Sigmoid colon (tissue), 7 donors: ENCODE data around the gene POLR1A. TPM values are rescaled to one million over a fixed set of nuclear protein-coding genes. Genes with fewer than 3 reads are reported as not detected.

Source experiments
- DNase-seq: peaks from one replicate; pipeline ENCODE4 v3.0.0-alpha.2; 2019
- H3K27ac ChIP-seq, 4 donors: fragments of 200-600 bp; sonication (generic); one replicate each; pipeline ENCODE4 v1.5.1; 2016 to 2019; ENCODE audit warnings: mild to moderate bottlenecking in 1 of 4
- H3K27me3 ChIP-seq, 3 donors: fragments of 200-600 bp; sonication (generic); one replicate each; pipeline ENCODE4 v1.5.1; 2019; ENCODE audit warnings: mild to moderate bottlenecking in 1 of 3
- H3K36me3 ChIP-seq, 4 donors: fragments of 200-600 bp; sonication (generic); one replicate each; pipeline ENCODE4 v1.5.1; 2016 to 2019
- H3K4me1 ChIP-seq, 4 donors: fragments of 200-600 bp; sonication (generic); one replicate each; pipeline ENCODE4 v1.5.1; 2017 to 2019
- H3K4me3 ChIP-seq, 4 donors: fragments of 200-600 bp; sonication (generic); one replicate each; pipeline ENCODE4 v1.5.1; 2017 to 2019; ENCODE audit warnings: mild to moderate bottlenecking in 2 of 4, moderate library complexity in 1 of 4
- H3K9me3 ChIP-seq, 4 donors: fragments of 200-600 bp in 3 of 4; sonication (generic) in 3 of 4; one replicate each; pipeline versions ENCODE4 v1.5.1 to v1.6.1; 2013 to 2019
- EP300 ChIP-seq, 4 donors: sonication (generic); formaldehyde crosslinking; IDR thresholded peaks; one replicate each; pipeline ENCODE4 v1.6.1; 2017; ENCODE audit warnings: antibody characterized with exemption in 4 of 4
- POLR2A ChIP-seq, 2 donors: fragments of 450-650 bp; IDR thresholded peaks; one replicate each; pipeline ENCODE4 v1.6.1; 2016; ENCODE audit warnings: antibody characterized with exemption in 2 of 2, mild to moderate bottlenecking in 2 of 2, moderate library complexity in 2 of 2
- POLR2AphosphoS5 ChIP-seq, 4 donors: sonication (generic); formaldehyde crosslinking; IDR thresholded peaks; one replicate each; pipeline ENCODE4 v1.6.1; 2017; ENCODE audit warnings: antibody characterized with exemption in 4 of 4
- WGBS, 2 donors: extraction: QIAGEN DNeasy Blood & Tissue Kit; methylation state at CpG; one replicate each; pipeline ENCODE4 v1.1.7; 2013; 5-methylcytosine and 5-hydroxymethylcytosine counted together
- intact Hi-C: fragments of 100-400 bp; cut with DNase I; formaldehyde crosslinking; loops from one replicate; pipeline ENCODE4 v1.15.1; 2023
- polyA plus RNA-seq, 3 donors: library from polyadenylated mRNA; stranded (reverse); fragments of 200-250 nt; gene quantifications; one replicate each; pipeline ENCODE4 v1.2.3, GENCODE V29; 2013
- total RNA-seq, 4 donors: library from RNA; depleted of rRNA; stranded (reverse); fragments of >200 nt; gene quantifications; one replicate each; pipeline ENCODE4 v1.1.0, GENCODE V29; 2016
- TF ChIP-seq, protein P1 (sequence below), 4 experiments: fragments of 450-650 bp in 3 of 4; fragments of 200-600 bp in 1 of 4; IDR thresholded peaks; one replicate each; pipeline ENCODE4 v1.5.1; 2016 to 2019; ENCODE audit warnings: antibody characterized with exemption in 4 of 4, mild to moderate bottlenecking in 3 of 4, moderate library complexity in 2 of 4
- donor health status: healthy with polysubstance abuse.
- donor health status: Bipolar disorder and iron deficiency.
- donor health status: healthy.

POLR1A gene
- total and polyA plus RNA-seq, 7 donors, result 1.2 to 17.9 (median 10.1) TPM

GRCh38 chr2:86003967-86004366, 101.7 kb downstream of the POLR1A start:
- Histone ChIP-seq H3K4me1 (peaks cover 0 to 19% (median 8%) of the 10 kb centered on the region in 4 donors), H3K27ac (no peak overlapping the region), H3K9me3 (peaks cover 0 to 6% (median 0%) of the 10 kb centered on the region in 4 donors), H3K4me3 (no peak overlapping the region), H3K27me3 (no peaks in the 10 kb centered on the region), H3K36me3 (no peaks in the 10 kb centered on the region)
- 91 to 93% methylated on average over 3 of the region's 3 CpGs for WGBS, 2 donors
- intact Hi-C loops, result no loop called here
- TF ChIP-seq, protein P1, sequence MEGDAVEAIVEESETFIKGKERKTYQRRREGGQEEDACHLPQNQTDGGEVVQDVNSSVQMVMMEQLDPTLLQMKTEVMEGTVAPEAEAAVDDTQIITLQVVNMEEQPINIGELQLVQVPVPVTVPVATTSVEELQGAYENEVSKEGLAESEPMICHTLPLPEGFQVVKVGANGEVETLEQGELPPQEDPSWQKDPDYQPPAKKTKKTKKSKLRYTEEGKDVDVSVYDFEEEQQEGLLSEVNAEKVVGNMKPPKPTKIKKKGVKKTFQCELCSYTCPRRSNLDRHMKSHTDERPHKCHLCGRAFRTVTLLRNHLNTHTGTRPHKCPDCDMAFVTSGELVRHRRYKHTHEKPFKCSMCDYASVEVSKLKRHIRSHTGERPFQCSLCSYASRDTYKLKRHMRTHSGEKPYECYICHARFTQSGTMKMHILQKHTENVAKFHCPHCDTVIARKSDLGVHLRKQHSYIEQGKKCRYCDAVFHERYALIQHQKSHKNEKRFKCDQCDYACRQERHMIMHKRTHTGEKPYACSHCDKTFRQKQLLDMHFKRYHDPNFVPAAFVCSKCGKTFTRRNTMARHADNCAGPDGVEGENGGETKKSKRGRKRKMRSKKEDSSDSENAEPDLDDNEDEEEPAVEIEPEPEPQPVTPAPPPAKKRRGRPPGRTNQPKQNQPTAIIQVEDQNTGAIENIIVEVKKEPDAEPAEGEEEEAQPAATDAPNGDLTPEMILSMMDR (IDR thresholded peaks at IDR 0.05), result no peak
- TF ChIP-seq POLR2A (IDR thresholded peaks at IDR 0.05) (no peak), EP300 (IDR thresholded peaks at IDR 0.05) (no peak), POLR2AphosphoS5 (IDR thresholded peaks at IDR 0.05) (no peak)
- no peak for DNase-seq

DNA sequence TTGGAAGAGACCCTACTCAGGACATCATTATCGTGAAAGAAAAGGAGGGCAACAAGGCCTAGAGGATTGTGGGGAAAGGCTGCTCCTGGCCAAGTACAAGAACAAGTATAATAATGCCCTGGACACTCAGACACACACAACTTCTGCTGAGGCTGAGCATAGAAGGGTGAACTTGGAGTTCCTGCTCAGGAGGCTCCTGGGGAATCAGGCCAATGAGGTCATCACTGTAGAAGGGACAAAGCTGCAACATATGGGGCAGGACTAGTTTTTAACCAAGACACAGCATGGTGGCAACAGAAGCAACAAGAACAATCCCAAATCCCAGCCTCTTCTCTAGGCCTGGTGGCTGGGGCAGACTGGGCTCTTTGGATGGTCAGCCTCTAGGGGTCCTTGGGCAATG, 102.6 kb downstream of the POLR1A start:
- Histone ChIP-seq H3K9me3 (peaks cover 0 to 6% (median 0%) of the 10 kb centered on the region in 4 donors), H3K36me3 (no peaks in the 10 kb centered on the region), H3K4me1 (peaks cover 0 to 28% (median 17%) of the 10 kb centered on the region in 4 donors), H3K27me3 (no peaks in the 10 kb centered on the region), H3K27ac (no peak overlapping the region), H3K4me3 (no peak overlapping the region)
- WGBS, 2 donors, result 83 to 89% methylated on average over 1 of the region's 1 CpG
- no peak for DNase-seq
- intact Hi-C loops, result no loop called here
- no peak for TF ChIP-seq POLR2AphosphoS5 (IDR thresholded peaks at IDR 0.05)
- TF ChIP-seq EP300 (IDR thresholded peaks at IDR 0.05), result no peak
- no peak for TF ChIP-seq POLR2A (IDR thresholded peaks at IDR 0.05)

DNA sequence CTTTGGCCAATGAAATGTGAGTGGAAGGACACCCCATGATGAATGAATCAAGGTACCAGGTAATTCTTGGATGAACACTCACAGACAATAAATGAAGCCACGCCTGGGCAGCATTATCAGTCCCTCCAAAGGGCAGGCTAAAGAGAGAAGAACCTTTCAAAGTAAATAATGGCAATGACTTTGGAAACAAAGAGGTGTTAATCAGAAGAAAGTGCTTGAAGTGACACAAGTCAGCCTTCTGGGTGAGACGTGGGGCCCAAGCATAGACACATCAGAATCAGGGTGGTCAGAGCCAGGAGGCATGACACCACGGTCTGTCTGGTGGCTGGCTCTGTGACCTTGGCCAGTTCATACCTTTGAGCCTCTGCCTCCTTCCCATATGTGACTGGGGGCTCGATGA, 103.3 kb downstream of the POLR1A start:
- 75 to 88% methylated on average over 4 of the region's 4 CpGs for WGBS, 2 donors
- peaks cover 0 to 6% (median 0%) of the 10 kb centered on the region in 4 donors for H3K9me3 ChIP-seq
- H3K4me1 ChIP-seq, result peaks cover 0 to 35% (median 24%) of the 10 kb centered on the region in 4 donors
- no peaks in the 10 kb centered on the region for H3K27me3 ChIP-seq
- no peak overlapping the region for H3K27ac ChIP-seq
- no peak for DNase-seq
- TF ChIP-seq POLR2AphosphoS5 (IDR thresholded peaks at IDR 0.05) (no peak), POLR2A (IDR thresholded peaks at IDR 0.05) (no peak), EP300 (IDR thresholded peaks at IDR 0.05) (no peak)
- TF ChIP-seq, protein P1 (IDR thresholded peaks at IDR 0.05), result no peak
- no peaks in the 10 kb centered on the region for H3K36me3 ChIP-seq
- intact Hi-C loops, result no loop called here
- no peak overlapping the region for H3K4me3 ChIP-seq

- no peak overlapping the region for H3K4me3 ChIP-seq
- no peaks in the 10 kb centered on the region for H3K36me3 ChIP-seq
- WGBS, 2 donors, result 97% methylated on average over 1 of the region's 1 CpG
- peaks cover 0 to under 1% (median 0%) of the 10 kb centered on the region in 4 donors for H3K9me3 ChIP-seq
- no peak for DNase-seq
- H3K27ac ChIP-seq, result peak overlapping the region in 1 of 4 donors; percentile 1
- intact Hi-C loops, result no loop called here
- TF ChIP-seq EP300 (IDR thresholded peaks at IDR 0.05), result no peak
- TF ChIP-seq POLR2AphosphoS5 (IDR thresholded peaks at IDR 0.05), result no peak
- TF ChIP-seq, protein P1 (IDR thresholded peaks at IDR 0.05), result no peak
- TF ChIP-seq POLR2A (IDR thresholded peaks at IDR 0.05), result no peak
- H3K4me1 ChIP-seq, result peaks cover 0 to 46% (median 35%) of the 10 kb centered on the region in 4 donors
- no peaks in the 10 kb centered on the region for H3K27me3 ChIP-seq
Measured at GRCh38 chr2:86001326-86001725, 104.4 kb downstream of the POLR1A start.

GRCh38 chr2:86000938-86001312, 104.8 kb downstream of the POLR1A start:
- Histone ChIP-seq H3K27me3 (no peaks in the 10 kb centered on the region), H3K27ac (peak overlapping the region in 1 of 4 donors; percentile 1), H3K4me1 (peaks cover 0 to 47% (median 38%) of the 10 kb centered on the region in 4 donors), H3K36me3 (no peaks in the 10 kb centered on the region), H3K9me3 (no peaks in the 10 kb centered on the region), H3K4me3 (no peak overlapping the region)
- DNase-seq, result no peak
- TF ChIP-seq, protein P1 (IDR thresholded peaks at IDR 0.05), result no peak
- no peak for TF ChIP-seq POLR2A (IDR thresholded peaks at IDR 0.05)
- TF ChIP-seq EP300 (IDR thresholded peaks at IDR 0.05), result no peak
- TF ChIP-seq POLR2AphosphoS5 (IDR thresholded peaks at IDR 0.05), result no peak
- intact Hi-C loops, result no loop called here
- WGBS, 2 donors, result 87 to 93% methylated on average over 2 of the region's 2 CpGs
